ENCODE data around the gene PTPRF. TPM values are rescaled to one million over a fixed set of nuclear protein-coding genes. Genes with fewer than 3 reads are reported as not detected.

Gene PTPRF
- total and polyA plus RNA-seq, 4 experiments from 2014 or later = not detected

GRCh38 chr1:43570715-43571114 lies 40.0 kb downstream of the PTPRF start:
- no peaks in the 10 kb centered on the region for H3K9me3 ChIP-seq (ENCODE audit: control insufficient read depth in 1 of 2, low read length in 2 of 2)
- H3K4me1 ChIP-seq (ENCODE audit: insufficient read depth, low read length) = peaks cover 7% of the 10 kb centered on the region
- no peak overlapping the region for H3K27ac ChIP-seq (ENCODE audit: low read depth, low read length)
- CTCF ChIA-PET (ENCODE audit: partially characterized antibody) = interaction anchor here (1.2 to 1.4 kb wide), 3 partner anchors 18 to 195 kb away, joined by 3 to 4 read pairs (median 4); no protein-coding TSS in a partner anchor
- H3K27me3 ChIP-seq (ENCODE audit: insufficient read depth, low read length) = no peaks in the 10 kb centered on the region
- H3K36me3 Mint-ChIP-seq = no peaks in the 10 kb centered on the region
- no peak overlapping the region for H3K4me3 Mint-ChIP-seq
- no peak for DNase-seq
- H3K4me3 ChIP-seq (ENCODE audit: low read length in 2 of 2) = no peak overlapping the region
- intact Hi-C loops (cut with micrococcal nuclease) = no loop called here
- H3K27ac Mint-ChIP-seq = no peak overlapping the region
- H3K36me3 ChIP-seq (ENCODE audit: insufficient read depth, low read length) = no peaks in the 10 kb centered on the region
- H3K27me3 Mint-ChIP-seq = peaks cover 0 to 4% of the 10 kb centered on the region in 2 donors
- peaks cover 1 to 4% (median 3%) of the 10 kb centered on the region in 4 donors for H3K4me1 Mint-ChIP-seq
- POLR2A ChIA-PET (ENCODE audit: partially characterized antibody) = no interaction called here
- H3K9me3 Mint-ChIP-seq = no peaks in the 10 kb centered on the region

GRCh38 chr1:43572084-43572483 lies 41.4 kb downstream of the PTPRF start:
- no peaks in the 10 kb centered on the region for H3K9me3 ChIP-seq (ENCODE audit: control insufficient read depth in 1 of 2, low read length in 2 of 2)
- no peak for DNase-seq
- H3K4me1 ChIP-seq (ENCODE audit: insufficient read depth, low read length) = no peaks in the 10 kb centered on the region
- H3K27ac ChIP-seq (ENCODE audit: low read depth, low read length) = no peak overlapping the region
- no peaks in the 10 kb centered on the region for H3K9me3 Mint-ChIP-seq
- peaks cover 0 to 11% (median 1%) of the 10 kb centered on the region in 4 donors for H3K4me1 Mint-ChIP-seq
- no peak overlapping the region for H3K4me3 Mint-ChIP-seq
- no peaks in the 10 kb centered on the region for H3K36me3 Mint-ChIP-seq
- ChIA-PET CTCF (ENCODE audit: partially characterized antibody) (no interaction called here), POLR2A (ENCODE audit: partially characterized antibody) (no interaction called here)
- no peaks in the 10 kb centered on the region for H3K36me3 ChIP-seq (ENCODE audit: insufficient read depth, low read length)
- H3K27me3 ChIP-seq (ENCODE audit: insufficient read depth, low read length) = no peaks in the 10 kb centered on the region
- no peak overlapping the region for H3K27ac Mint-ChIP-seq
- intact Hi-C loops (cut with micrococcal nuclease) = no loop called here
- H3K27me3 Mint-ChIP-seq = no peaks in the 10 kb centered on the region
- H3K4me3 ChIP-seq (ENCODE audit: low read length in 2 of 2) = no peak overlapping the region

- Histone ChIP-seq H3K36me3 (ENCODE audit: insufficient read depth, low read length) (no peaks in the 10 kb centered on the region), H3K4me3 (ENCODE audit: low read length in 2 of 2) (no peak overlapping the region), H3K27me3 (ENCODE audit: insufficient read depth, low read length) (no peaks in the 10 kb centered on the region), H3K27ac (ENCODE audit: low read depth, low read length) (no peak overlapping the region), H3K9me3 (ENCODE audit: control insufficient read depth in 1 of 2, low read length in 2 of 2) (no peaks in the 10 kb centered on the region), H3K4me1 (ENCODE audit: insufficient read depth, low read length) (no peaks in the 10 kb centered on the region)
- no peaks in the 10 kb centered on the region for H3K36me3 Mint-ChIP-seq
- intact Hi-C loops (cut with micrococcal nuclease) = no loop called here
- H3K27ac Mint-ChIP-seq = no peak overlapping the region
- peaks cover 0 to 11% (median 1%) of the 10 kb centered on the region in 4 donors for H3K4me1 Mint-ChIP-seq
- no peak overlapping the region for H3K4me3 Mint-ChIP-seq
- ChIA-PET CTCF (ENCODE audit: partially characterized antibody) (no interaction called here), POLR2A (ENCODE audit: partially characterized antibody) (no interaction called here)
- H3K9me3 Mint-ChIP-seq = no peaks in the 10 kb centered on the region
- DNase-seq = no peak
- H3K27me3 Mint-ChIP-seq = no peaks in the 10 kb centered on the region
These were observed 41.9 kb downstream of the PTPRF start for GRCh38 chr1:43572538-43572937.

GRCh38 chr1:43573066-43573800 lies 42.5 kb downstream of the PTPRF start:
- DNase-seq = no peak
- CTCF ChIA-PET (ENCODE audit: partially characterized antibody) = no interaction called here
- no peak overlapping the region for H3K27ac ChIP-seq (ENCODE audit: low read depth, low read length)
- H3K36me3 ChIP-seq (ENCODE audit: insufficient read depth, low read length) = no peaks in the 10 kb centered on the region
- Mint-ChIP-seq H3K4me1 (peaks cover 0 to 11% (median 1%) of the 10 kb centered on the region in 4 donors), H3K27me3 (no peaks in the 10 kb centered on the region), H3K27ac (no peak overlapping the region), H3K9me3 (no peaks in the 10 kb centered on the region), H3K36me3 (no peaks in the 10 kb centered on the region), H3K4me3 (no peak overlapping the region)
- H3K4me1 ChIP-seq (ENCODE audit: insufficient read depth, low read length) = no peaks in the 10 kb centered on the region
- POLR2A ChIA-PET (ENCODE audit: partially characterized antibody) = no interaction called here
- H3K9me3 ChIP-seq (ENCODE audit: control insufficient read depth in 1 of 2, low read length in 2 of 2) = no peaks in the 10 kb centered on the region
- no peaks in the 10 kb centered on the region for H3K27me3 ChIP-seq (ENCODE audit: insufficient read depth, low read length)
- no peak overlapping the region for H3K4me3 ChIP-seq (ENCODE audit: low read length in 2 of 2)
- intact Hi-C loops (cut with micrococcal nuclease) = no loop called here

- no peaks in the 10 kb centered on the region for H3K9me3 ChIP-seq (ENCODE audit: control insufficient read depth in 1 of 2, low read length in 2 of 2)
- H3K36me3 ChIP-seq (ENCODE audit: insufficient read depth, low read length) = no peaks in the 10 kb centered on the region
- no peaks in the 10 kb centered on the region for H3K4me1 ChIP-seq (ENCODE audit: insufficient read depth, low read length)
- POLR2A ChIA-PET (ENCODE audit: partially characterized antibody) = no interaction called here
- Mint-ChIP-seq H3K4me3 (no peak overlapping the region), H3K4me1 (peaks cover 0 to 11% (median 1%) of the 10 kb centered on the region in 4 donors), H3K9me3 (no peaks in the 10 kb centered on the region), H3K27ac (peak overlapping the region in 3 of 7 donors; percentile 15 to 77 (median 76)), H3K27me3 (no peaks in the 10 kb centered on the region), H3K36me3 (no peaks in the 10 kb centered on the region)
- intact Hi-C loops (cut with micrococcal nuclease) = no loop called here
- H3K4me3 ChIP-seq (ENCODE audit: low read length in 2 of 2) = no peak overlapping the region
- DNase-seq = no peak
- H3K27ac ChIP-seq (ENCODE audit: low read depth, low read length) = no peak overlapping the region
- CTCF ChIA-PET (ENCODE audit: partially characterized antibody) = no interaction called here
- no peaks in the 10 kb centered on the region for H3K27me3 ChIP-seq (ENCODE audit: insufficient read depth, low read length)
These were observed 45.8 kb downstream of the PTPRF start for GRCh38 chr1:43576521-43576920.

GRCh38 chr1:43577655-43578542 lies 47.2 kb downstream of the PTPRF start:
- no peaks in the 10 kb centered on the region for H3K9me3 Mint-ChIP-seq
- Histone ChIP-seq H3K4me3 (ENCODE audit: low read length in 2 of 2) (no peak overlapping the region), H3K27ac (ENCODE audit: low read depth, low read length) (no peak overlapping the region), H3K4me1 (ENCODE audit: insufficient read depth, low read length) (no peaks in the 10 kb centered on the region), H3K27me3 (ENCODE audit: insufficient read depth, low read length) (no peaks in the 10 kb centered on the region), H3K36me3 (ENCODE audit: insufficient read depth, low read length) (no peaks in the 10 kb centered on the region), H3K9me3 (ENCODE audit: control insufficient read depth in 1 of 2, low read length in 2 of 2) (no peaks in the 10 kb centered on the region)
- peaks cover 0 to 11% (median 1%) of the 10 kb centered on the region in 4 donors for H3K4me1 Mint-ChIP-seq
- intact Hi-C loops (cut with micrococcal nuclease) = no loop called here
- H3K36me3 Mint-ChIP-seq = no peaks in the 10 kb centered on the region
- H3K27me3 Mint-ChIP-seq = no peaks in the 10 kb centered on the region
- no peak for DNase-seq
- peak overlapping the region in 1 of 7 donors; percentile 60 for H3K27ac Mint-ChIP-seq
- no peak overlapping the region for H3K4me3 Mint-ChIP-seq
- ChIA-PET POLR2A (ENCODE audit: partially characterized antibody) (no interaction called here), CTCF (ENCODE audit: partially characterized antibody) (no interaction called here)

- no peaks in the 10 kb centered on the region for H3K36me3 ChIP-seq (ENCODE audit: insufficient read depth, low read length)
- Mint-ChIP-seq H3K4me3 (no peak overlapping the region), H3K27me3 (no peaks in the 10 kb centered on the region), H3K9me3 (no peaks in the 10 kb centered on the region), H3K36me3 (no peaks in the 10 kb centered on the region), H3K27ac (no peak overlapping the region), H3K4me1 (peaks cover 0 to 11% (median 1%) of the 10 kb centered on the region in 4 donors)
- POLR2A ChIA-PET (ENCODE audit: partially characterized antibody) = no interaction called here
- no peaks in the 10 kb centered on the region for H3K9me3 ChIP-seq (ENCODE audit: control insufficient read depth in 1 of 2, low read length in 2 of 2)
- CTCF ChIA-PET (ENCODE audit: partially characterized antibody) = no interaction called here
- H3K27ac ChIP-seq (ENCODE audit: low read depth, low read length) = no peak overlapping the region
- H3K4me3 ChIP-seq (ENCODE audit: low read length in 2 of 2) = no peak overlapping the region
- intact Hi-C loops (cut with micrococcal nuclease) = no loop called here
- no peak for DNase-seq
- H3K27me3 ChIP-seq (ENCODE audit: insufficient read depth, low read length) = no peaks in the 10 kb centered on the region
- H3K4me1 ChIP-seq (ENCODE audit: insufficient read depth, low read length) = no peaks in the 10 kb centered on the region
These were observed 49.4 kb downstream of the PTPRF start for GRCh38 chr1:43580039-43580438.

Data from CD4-positive, alpha-beta memory T cell (primary cell).